ENCODE data around the gene KCNC1. TPM values are rescaled to one million over a fixed set of nuclear protein-coding genes. Genes with fewer than 3 reads are reported as not detected.

KCNC1 gene
- total and polyA plus RNA-seq, 4 donors, result 3.8 to 48.7 (median 31.0) TPM

DNA sequence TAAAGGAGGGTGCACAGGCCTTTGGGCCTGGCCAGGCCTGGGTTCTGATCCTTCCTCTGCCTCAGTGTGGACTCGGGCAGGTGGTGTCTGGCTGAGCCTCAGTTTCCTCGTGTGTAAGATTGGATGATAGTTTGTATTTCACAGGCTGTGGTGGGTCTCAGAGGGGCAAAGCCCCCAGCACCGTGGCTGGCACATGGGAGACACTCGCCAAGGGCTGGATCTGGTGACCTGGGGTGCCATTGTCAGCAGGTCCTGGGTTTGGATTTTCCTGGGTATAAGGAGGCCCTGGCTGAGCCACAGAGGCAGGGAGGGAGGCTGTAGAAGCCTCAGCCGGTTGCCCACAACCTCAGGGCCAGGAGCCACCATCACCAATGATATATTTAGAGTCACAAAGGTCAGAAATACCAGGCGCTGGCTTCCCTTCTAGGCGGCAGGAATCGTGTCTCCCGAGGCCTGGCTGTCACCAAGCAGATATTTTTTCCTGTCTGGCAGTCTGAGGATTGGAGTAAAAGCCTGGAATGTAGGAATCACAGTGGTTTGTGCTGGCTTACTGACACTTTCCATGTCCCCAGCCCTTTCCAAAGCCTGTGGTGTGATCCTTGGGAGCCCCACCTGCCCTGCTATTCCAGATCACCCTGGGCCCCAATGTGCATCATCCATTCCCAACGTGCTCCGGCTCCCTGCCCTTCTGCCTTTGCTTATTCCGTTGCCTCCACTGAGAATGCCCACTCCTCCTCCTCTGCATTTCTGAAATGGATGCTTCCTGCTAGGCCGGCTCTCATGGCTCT lies 15.6 kb downstream of the KCNC1 start:
- DNase-seq (ENCODE audit: low read depth in 4 of 6, low spot score in 6 of 6), result no peak
- H3K4me3 ChIP-seq (ENCODE audit: low read depth, low read length), result no peak overlapping the region
- 73% methylated on average over 8 of the region's 13 CpGs for WGBS (ENCODE audit: insufficient coverage)
- peaks cover 25% of the 10 kb centered on the region for H3K4me1 ChIP-seq (ENCODE audit: control insufficient read depth, insufficient read depth, low read length)
- no peaks in the 10 kb centered on the region for H3K9me3 ChIP-seq (ENCODE audit: control insufficient read depth, insufficient read depth, low read length)
- H3K27ac ChIP-seq (ENCODE audit: low read depth, low read length), result no peak overlapping the region
- peaks cover 31% of the 10 kb centered on the region for H3K36me3 ChIP-seq (ENCODE audit: control insufficient read depth, insufficient read depth, low read length)
- no peaks in the 10 kb centered on the region for H3K27me3 ChIP-seq (ENCODE audit: control insufficient read depth, insufficient read depth, low read length)

DNA sequence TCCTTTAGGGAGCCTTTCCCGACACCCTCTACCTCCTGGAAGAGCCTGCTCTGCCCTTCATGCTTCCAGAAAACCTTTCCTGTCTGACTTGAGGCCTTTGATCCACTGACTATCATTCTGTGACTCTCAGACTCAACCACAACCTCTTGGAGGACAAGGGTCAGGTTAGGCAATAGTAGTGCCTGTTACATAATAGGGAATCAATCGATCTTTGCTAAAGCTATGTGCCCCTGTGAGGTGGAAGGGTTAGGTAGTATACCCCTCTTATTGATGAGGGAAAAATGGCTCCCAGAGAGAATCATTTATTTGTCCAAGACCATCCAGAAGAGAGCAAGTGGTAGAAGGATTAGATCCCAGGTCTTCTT lies 16.2 kb downstream of the KCNC1 start:
- DNase-seq (ENCODE audit: low read depth in 4 of 6, low spot score in 6 of 6), result no peak
- Histone ChIP-seq H3K27me3 (ENCODE audit: control insufficient read depth, insufficient read depth, low read length) (no peaks in the 10 kb centered on the region), H3K4me3 (ENCODE audit: low read depth, low read length) (no peak overlapping the region), H3K9me3 (ENCODE audit: control insufficient read depth, insufficient read depth, low read length) (no peaks in the 10 kb centered on the region), H3K27ac (ENCODE audit: low read depth, low read length) (no peak overlapping the region), H3K4me1 (ENCODE audit: control insufficient read depth, insufficient read depth, low read length) (peaks cover 25% of the 10 kb centered on the region), H3K36me3 (ENCODE audit: control insufficient read depth, insufficient read depth, low read length) (peaks cover 26% of the 10 kb centered on the region)
- 100% methylated on average over 1 of the region's 2 CpGs for WGBS (ENCODE audit: insufficient coverage)

GRCh38 chr11:17751558-17751957 lies 17.0 kb downstream of the KCNC1 start:
- 83% methylated on average over 1 of the region's 2 CpGs for WGBS (ENCODE audit: insufficient coverage)
- H3K4me3 ChIP-seq (ENCODE audit: low read depth, low read length), result no peak overlapping the region
- H3K27ac ChIP-seq (ENCODE audit: low read depth, low read length), result no peak overlapping the region
- H3K36me3 ChIP-seq (ENCODE audit: control insufficient read depth, insufficient read depth, low read length), result peaks cover 26% of the 10 kb centered on the region
- H3K27me3 ChIP-seq (ENCODE audit: control insufficient read depth, insufficient read depth, low read length), result no peaks in the 10 kb centered on the region
- H3K9me3 ChIP-seq (ENCODE audit: control insufficient read depth, insufficient read depth, low read length), result no peaks in the 10 kb centered on the region
- peaks cover 25% of the 10 kb centered on the region for H3K4me1 ChIP-seq (ENCODE audit: control insufficient read depth, insufficient read depth, low read length)
- no peak for DNase-seq (ENCODE audit: low read depth in 4 of 6, low spot score in 6 of 6)

GRCh38 chr11:17752144-17752543 lies 17.6 kb downstream of the KCNC1 start:
- Histone ChIP-seq H3K27ac (ENCODE audit: low read depth, low read length) (no peak overlapping the region), H3K27me3 (ENCODE audit: control insufficient read depth, insufficient read depth, low read length) (no peaks in the 10 kb centered on the region), H3K36me3 (ENCODE audit: control insufficient read depth, insufficient read depth, low read length) (peaks cover 24% of the 10 kb centered on the region), H3K4me1 (ENCODE audit: control insufficient read depth, insufficient read depth, low read length) (peaks cover 25% of the 10 kb centered on the region), H3K4me3 (ENCODE audit: low read depth, low read length) (no peak overlapping the region), H3K9me3 (ENCODE audit: control insufficient read depth, insufficient read depth, low read length) (no peaks in the 10 kb centered on the region)
- no peak for DNase-seq (ENCODE audit: low read depth in 4 of 6, low spot score in 6 of 6)
- WGBS (ENCODE audit: insufficient coverage), result 35% methylated on average over 6 of the region's 7 CpGs

DNA sequence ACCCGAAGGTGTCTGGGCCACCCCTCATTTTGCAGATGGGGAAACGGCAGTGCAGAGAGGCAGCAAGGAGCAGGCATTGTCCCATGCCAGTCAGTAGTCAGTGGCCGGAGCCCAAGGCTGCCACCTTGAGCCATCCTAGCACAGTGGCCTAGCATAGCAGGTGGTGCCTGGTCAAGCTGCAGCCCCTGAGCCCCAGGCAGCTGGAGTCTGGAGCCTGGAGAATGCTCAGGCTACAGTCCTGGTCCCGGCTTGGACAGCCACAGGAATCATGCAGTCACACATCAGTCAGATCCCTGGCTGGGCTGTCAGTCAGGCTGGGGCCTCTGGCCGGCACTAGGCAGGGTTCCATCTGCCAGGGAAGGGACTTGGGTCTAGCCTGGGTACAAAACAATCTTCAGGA lies 18.6 kb downstream of the KCNC1 start:
- DNase-seq (ENCODE audit: low read depth in 4 of 6, low spot score in 6 of 6), result no peak
- H3K4me1 ChIP-seq (ENCODE audit: control insufficient read depth, insufficient read depth, low read length), result peaks cover 25% of the 10 kb centered on the region
- H3K27me3 ChIP-seq (ENCODE audit: control insufficient read depth, insufficient read depth, low read length), result no peaks in the 10 kb centered on the region
- H3K27ac ChIP-seq (ENCODE audit: low read depth, low read length), result no peak overlapping the region
- WGBS (ENCODE audit: insufficient coverage), result 75% methylated on average over 5 of the region's 5 CpGs
- H3K9me3 ChIP-seq (ENCODE audit: control insufficient read depth, insufficient read depth, low read length), result no peaks in the 10 kb centered on the region
- H3K36me3 ChIP-seq (ENCODE audit: control insufficient read depth, insufficient read depth, low read length), result peaks cover 15% of the 10 kb centered on the region
- H3K4me3 ChIP-seq (ENCODE audit: low read depth, low read length), result no peak overlapping the region

- no peaks in the 10 kb centered on the region for H3K27me3 ChIP-seq (ENCODE audit: control insufficient read depth, insufficient read depth, low read length)
- peaks cover 25% of the 10 kb centered on the region for H3K4me1 ChIP-seq (ENCODE audit: control insufficient read depth, insufficient read depth, low read length)
- WGBS (ENCODE audit: insufficient coverage), result 89% methylated on average over 7 of the region's 10 CpGs
- H3K4me3 ChIP-seq (ENCODE audit: low read depth, low read length), result no peak overlapping the region
- no peak overlapping the region for H3K27ac ChIP-seq (ENCODE audit: low read depth, low read length)
- peaks cover 12% of the 10 kb centered on the region for H3K36me3 ChIP-seq (ENCODE audit: control insufficient read depth, insufficient read depth, low read length)
- H3K9me3 ChIP-seq (ENCODE audit: control insufficient read depth, insufficient read depth, low read length), result no peaks in the 10 kb centered on the region
- no peak for DNase-seq (ENCODE audit: low read depth in 4 of 6, low spot score in 6 of 6)
Measured at GRCh38 chr11:17753641-17754040, 19.1 kb downstream of the KCNC1 start.

DNA sequence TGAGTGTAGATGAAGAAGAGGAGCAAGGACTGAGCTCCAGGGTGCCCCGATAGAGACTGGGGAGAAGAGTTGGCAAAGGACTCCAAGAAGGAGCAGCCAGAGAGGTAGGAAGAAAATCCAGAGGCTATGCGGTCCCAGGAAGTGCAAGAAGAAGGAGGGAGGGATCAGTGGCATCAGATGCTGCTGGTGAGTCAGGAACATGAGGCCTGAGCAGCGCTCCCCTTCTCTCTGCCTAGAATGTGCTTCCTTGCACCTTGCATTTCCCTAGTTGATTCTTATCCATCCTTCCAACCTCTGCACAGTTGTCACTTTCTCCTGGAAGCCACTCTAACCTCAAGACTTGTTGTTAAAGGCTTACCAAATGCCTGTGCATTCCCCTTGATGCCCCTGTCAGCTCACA lies 21.3 kb downstream of the KCNC1 start:
- Histone ChIP-seq H3K27ac (ENCODE audit: low read depth, low read length) (no peak overlapping the region), H3K9me3 (ENCODE audit: control insufficient read depth, insufficient read depth, low read length) (peaks cover 5% of the 10 kb centered on the region), H3K27me3 (ENCODE audit: control insufficient read depth, insufficient read depth, low read length) (no peaks in the 10 kb centered on the region), H3K4me1 (ENCODE audit: control insufficient read depth, insufficient read depth, low read length) (peaks cover 10% of the 10 kb centered on the region), H3K36me3 (ENCODE audit: control insufficient read depth, insufficient read depth, low read length) (peaks cover 3% of the 10 kb centered on the region), H3K4me3 (ENCODE audit: low read depth, low read length) (no peak overlapping the region)
- no peak for DNase-seq (ENCODE audit: low read depth in 4 of 6, low spot score in 6 of 6)
- 88% methylated on average over 2 of the region's 3 CpGs for WGBS (ENCODE audit: insufficient coverage)

DNA sequence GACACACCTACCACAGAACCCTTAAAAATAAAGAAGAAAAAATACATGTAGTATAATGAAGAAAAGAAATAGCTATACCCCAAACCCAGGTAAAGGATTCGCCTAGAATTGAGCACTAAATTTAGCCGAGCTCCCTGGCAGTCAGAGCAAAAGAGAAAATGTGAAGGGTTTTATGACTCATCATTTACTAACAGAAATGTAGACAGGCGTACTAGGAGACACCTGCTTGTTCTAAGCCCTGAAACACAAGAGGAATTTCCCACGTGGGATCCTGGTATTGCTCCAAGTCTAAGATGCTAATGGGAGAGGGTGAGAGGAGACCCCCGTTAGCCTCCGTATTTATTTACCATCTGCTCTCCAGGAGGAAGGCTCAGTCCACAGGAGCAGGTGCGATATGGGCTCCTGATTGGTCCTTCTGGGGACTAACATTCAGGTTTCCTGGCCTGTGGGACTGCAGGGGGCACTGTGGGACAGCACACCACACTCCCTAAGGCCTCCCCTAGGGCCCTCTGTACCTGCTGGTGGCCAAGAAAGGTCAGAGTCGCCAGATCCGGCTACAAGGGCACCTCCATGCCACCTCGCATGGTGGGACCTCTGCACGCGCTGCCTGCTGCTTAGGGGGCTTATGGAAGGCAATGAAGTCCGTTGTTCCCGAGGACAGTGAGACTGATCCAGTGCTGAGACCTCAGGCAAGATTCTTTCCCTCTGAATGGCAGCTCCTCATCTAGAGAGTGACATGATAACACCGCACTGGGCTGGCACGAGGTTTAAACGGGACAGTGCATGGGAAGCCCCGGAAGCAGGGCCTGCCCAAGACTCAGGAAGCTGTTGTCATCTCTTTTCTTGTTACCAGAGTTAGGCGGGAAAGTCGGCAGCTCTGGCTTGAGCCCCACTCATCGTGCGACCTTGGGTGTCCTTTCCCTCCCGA lies 25.8 kb downstream of the KCNC1 start:
- Histone ChIP-seq H3K9me3 (ENCODE audit: control insufficient read depth, insufficient read depth, low read length) (peaks cover 5% of the 10 kb centered on the region), H3K4me3 (ENCODE audit: low read depth, low read length) (no peak overlapping the region), H3K36me3 (ENCODE audit: control insufficient read depth, insufficient read depth, low read length) (peaks cover 33% of the 10 kb centered on the region), H3K27me3 (ENCODE audit: control insufficient read depth, insufficient read depth, low read length) (no peaks in the 10 kb centered on the region), H3K27ac (ENCODE audit: low read depth, low read length) (no peak overlapping the region), H3K4me1 (ENCODE audit: control insufficient read depth, insufficient read depth, low read length) (peaks cover 11% of the 10 kb centered on the region)
- 73% methylated on average over 17 of the region's 23 CpGs for WGBS (ENCODE audit: insufficient coverage)
- peak in 1 of 6 donors; percentile 30 for DNase-seq (ENCODE audit: low read depth in 4 of 6, low spot score in 6 of 6)

DNA sequence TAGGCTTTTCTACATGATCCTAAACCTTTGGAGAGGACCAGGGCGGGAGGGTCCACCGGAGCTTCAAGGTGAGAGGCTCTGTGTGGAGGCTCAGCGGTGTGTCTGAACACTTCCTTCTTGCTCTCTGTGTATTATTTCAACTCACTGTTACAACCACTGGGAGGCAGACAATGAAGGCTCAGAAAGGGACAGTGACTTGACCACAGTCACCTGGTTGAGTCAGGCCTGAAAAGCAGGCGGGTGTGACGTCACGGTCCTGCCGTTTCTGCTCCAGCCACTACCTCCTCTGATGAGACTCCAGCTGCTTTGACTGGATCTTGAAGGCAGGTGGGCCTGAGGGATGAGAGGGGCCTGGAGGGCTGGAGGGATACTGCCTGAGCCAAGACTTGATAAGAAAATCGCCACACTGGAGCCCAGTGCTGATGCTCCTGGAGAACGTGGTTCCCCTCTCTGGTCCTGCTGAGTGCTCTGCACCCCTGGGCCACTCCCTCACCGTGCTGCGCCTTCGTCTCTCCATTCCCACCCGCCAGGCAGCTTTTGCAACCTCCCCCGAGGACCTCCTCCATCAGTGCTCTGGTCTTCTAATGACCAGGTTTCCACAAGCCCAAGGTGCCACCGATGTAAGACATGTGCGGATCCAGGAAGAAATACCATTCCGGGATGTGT lies 27.9 kb downstream of the KCNC1 start:
- 93% methylated on average over 17 of the region's 17 CpGs for WGBS (ENCODE audit: insufficient coverage)
- no peak overlapping the region for H3K27ac ChIP-seq (ENCODE audit: low read depth, low read length)
- H3K4me3 ChIP-seq (ENCODE audit: low read depth, low read length), result no peak overlapping the region
- DNase-seq (ENCODE audit: low read depth in 4 of 6, low spot score in 6 of 6), result no peak
- H3K36me3 ChIP-seq (ENCODE audit: control insufficient read depth, insufficient read depth, low read length), result peaks cover 33% of the 10 kb centered on the region
- H3K4me1 ChIP-seq (ENCODE audit: control insufficient read depth, insufficient read depth, low read length), result peaks cover 24% of the 10 kb centered on the region
- peaks cover 5% of the 10 kb centered on the region for H3K9me3 ChIP-seq (ENCODE audit: control insufficient read depth, insufficient read depth, low read length)
- no peaks in the 10 kb centered on the region for H3K27me3 ChIP-seq (ENCODE audit: control insufficient read depth, insufficient read depth, low read length)

Data from spinal cord (tissue), 10 donors.